BJ (cell line): ENCODE measurements around the gene PADI2. TPM values are rescaled to one million over a fixed set of nuclear protein-coding genes. Genes with fewer than 3 reads are reported as not detected.

ENCODE experiments used
- CTCF ChIA-PET: fragments of 350-600 bp; formaldehyde crosslinking; extraction: SDS; loops from one replicate; lab custom pipeline; 2021; ENCODE audit warnings: antibody characterized with exemption, inconsistent platforms; lab: Yijun Ruan, JAX
- POLR2A ChIA-PET: fragments of 300-600 bp; sonication (Branson Sonifier 250); formaldehyde crosslinking; extraction: SDS; loops from one replicate; lab custom pipeline; 2021; ENCODE audit warnings: antibody characterized with exemption; lab: Charles Lee
- DNase-seq: peaks from one replicate; pipeline ENCODE4 v3.0.0-alpha.2; 2011; ENCODE audit warnings: low read depth
- H3K27me3 ChIP-seq: 2 replicates; pipeline ENCODE4 v1.6.0; 2011; ENCODE audit warnings: low read length; ENCODE audit not compliant: control insufficient read depth, insufficient read depth
- H3K36me3 ChIP-seq: 2 replicates; pipeline ENCODE4 v1.5.1; 2011; ENCODE audit warnings: low read length; ENCODE audit not compliant: control insufficient read depth, insufficient read depth
- H3K4me3 ChIP-seq: 2 replicates; pipeline ENCODE4 v1.5.1; 2011; ENCODE audit warnings: low read depth, mild to moderate bottlenecking, control low read depth, low read length
- polyA plus RNA-seq: library from polyadenylated mRNA; depleted of rRNA; stranded (reverse); fragments of >200 nt; gene quantifications from 2 replicates; pipeline ENCODE4 v1.2.3, GENCODE V29; 2011
- TF ChIP-seq, protein P1 (sequence below): IDR thresholded peaks from 2 replicates; pipeline ENCODE4 v1.5.1; 2011; ENCODE audit warnings: low read depth, mild to moderate bottlenecking, control low read depth, inconsistent platforms, low read length, moderate library complexity; ENCODE audit not compliant: insufficient read depth

The PADI2 gene
- polyA plus RNA-seq, 1 experiment: 0.15 TPM

- CTCF ChIA-PET: interaction anchor here (0.9 to 2.5 kb wide), 6 partner anchors 63 to 346 kb away, joined by 3 to 20 read pairs (median 12); no protein-coding TSS in a partner anchor
- no peak for DNase-seq
- TF ChIP-seq, protein P1, sequence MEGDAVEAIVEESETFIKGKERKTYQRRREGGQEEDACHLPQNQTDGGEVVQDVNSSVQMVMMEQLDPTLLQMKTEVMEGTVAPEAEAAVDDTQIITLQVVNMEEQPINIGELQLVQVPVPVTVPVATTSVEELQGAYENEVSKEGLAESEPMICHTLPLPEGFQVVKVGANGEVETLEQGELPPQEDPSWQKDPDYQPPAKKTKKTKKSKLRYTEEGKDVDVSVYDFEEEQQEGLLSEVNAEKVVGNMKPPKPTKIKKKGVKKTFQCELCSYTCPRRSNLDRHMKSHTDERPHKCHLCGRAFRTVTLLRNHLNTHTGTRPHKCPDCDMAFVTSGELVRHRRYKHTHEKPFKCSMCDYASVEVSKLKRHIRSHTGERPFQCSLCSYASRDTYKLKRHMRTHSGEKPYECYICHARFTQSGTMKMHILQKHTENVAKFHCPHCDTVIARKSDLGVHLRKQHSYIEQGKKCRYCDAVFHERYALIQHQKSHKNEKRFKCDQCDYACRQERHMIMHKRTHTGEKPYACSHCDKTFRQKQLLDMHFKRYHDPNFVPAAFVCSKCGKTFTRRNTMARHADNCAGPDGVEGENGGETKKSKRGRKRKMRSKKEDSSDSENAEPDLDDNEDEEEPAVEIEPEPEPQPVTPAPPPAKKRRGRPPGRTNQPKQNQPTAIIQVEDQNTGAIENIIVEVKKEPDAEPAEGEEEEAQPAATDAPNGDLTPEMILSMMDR: no peak
- Histone ChIP-seq H3K4me3 (no peak overlapping the region), H3K36me3 (no peaks in the 10 kb centered on the region), H3K27me3 (peaks cover 2% of the 10 kb centered on the region)
- POLR2A ChIA-PET: no interaction called here
These were observed 57.8 kb downstream of the PADI2 start for GRCh38 chr1:17061486-17061885.

GRCh38 chr1:17060306-17060749, 58.9 kb downstream of the PADI2 start:
- TF ChIP-seq, protein P1: no peak
- no peaks in the 10 kb centered on the region for H3K36me3 ChIP-seq
- no peaks in the 10 kb centered on the region; the same call in 1 of the 2 replicates for H3K27me3 ChIP-seq
- DNase-seq: no peak
- ChIA-PET CTCF (interaction anchor here (0.6 to 2.5 kb wide), 15 partner anchors 11 to 347 kb away, joined by 3 to 20 read pairs (median 5); no protein-coding TSS in a partner anchor), POLR2A (no interaction called here)
- H3K4me3 ChIP-seq: no peak overlapping the region

GRCh38 chr1:17059391-17060305, 59.6 kb downstream of the PADI2 start:
- Histone ChIP-seq H3K4me3 (no peak overlapping the region), H3K27me3 (no peaks in the 10 kb centered on the region; the same call in 1 of the 2 replicates), H3K36me3 (no peaks in the 10 kb centered on the region)
- ChIA-PET POLR2A (no interaction called here), CTCF (interaction anchor here (0.6 to 2.5 kb wide), 15 partner anchors 11 to 347 kb away, joined by 3 to 20 read pairs (median 5); no protein-coding TSS in a partner anchor)
- TF ChIP-seq, protein P1: peak; percentile 84
- DNase-seq: peak; percentile 4

DNA sequence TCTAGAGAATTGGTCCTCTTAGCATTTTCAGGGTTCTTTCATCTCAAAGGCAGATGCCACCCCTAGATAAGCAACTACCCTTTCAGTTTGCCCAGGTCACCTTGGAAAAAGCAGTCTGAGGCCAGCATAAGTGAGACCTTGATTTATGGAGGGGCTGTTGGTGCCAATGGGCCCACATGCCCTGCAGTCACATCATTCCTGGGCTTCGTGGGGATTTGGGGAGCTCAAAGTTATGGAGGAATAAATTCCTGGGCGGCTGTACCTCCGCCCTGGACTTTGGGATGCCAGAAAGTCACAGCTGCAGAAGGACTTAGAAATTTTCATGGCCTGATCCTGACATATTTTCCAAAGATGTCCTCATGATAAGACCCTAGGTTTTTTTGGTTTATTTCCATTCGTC, 62.7 kb downstream of the PADI2 start:
- TF ChIP-seq, protein P1: no peak
- no peak overlapping the region for H3K4me3 ChIP-seq
- H3K36me3 ChIP-seq: no peaks in the 10 kb centered on the region
- H3K27me3 ChIP-seq: no peaks in the 10 kb centered on the region; the same call in 1 of the 2 replicates
- POLR2A ChIA-PET: no interaction called here
- no peak for DNase-seq
- CTCF ChIA-PET: interaction anchor here (0.6 to 2.9 kb wide), 3 partner anchors 278 to 349 kb away, joined by 3 to 9 read pairs (median 4); no protein-coding TSS in a partner anchor

GRCh38 chr1:17055801-17056200, 63.5 kb downstream of the PADI2 start:
- ChIA-PET POLR2A (no interaction called here), CTCF (interaction anchor here (0.6 to 2.9 kb wide), 3 partner anchors 182 to 281 kb away, joined by 3 to 9 read pairs (median 4); no protein-coding TSS in a partner anchor)
- H3K27me3 ChIP-seq: no peaks in the 10 kb centered on the region; the same call in 1 of the 2 replicates

More at GRCh38 chr1:17055801-17056200, 63.5 kb downstream of the PADI2 start:
- H3K4me3 ChIP-seq: no peak overlapping the region
- TF ChIP-seq, protein P1: no peak
- H3K36me3 ChIP-seq: no peaks in the 10 kb centered on the region
- no peak for DNase-seq
